ENCODE data around the gene MPHOSPH9. TPM values are rescaled to one million over a fixed set of nuclear protein-coding genes. Genes with fewer than 3 reads are reported as not detected.

The MPHOSPH9 gene
- total and polyA plus RNA-seq, 2 of the 13 experiments (the other 11 are each of a cell fraction or from before 2014, with no cell fraction given) = 20.3 to 63.4 TPM

GRCh38 chr12:123104809-123105208, 128.1 kb downstream of the MPHOSPH9 start (continued):
- no peak for TF ChIP-seq ZNF142 (CRISPR knock-in tag; IDR thresholded peaks at IDR 0.05)
- no peak for TF ChIP-seq ZNF160 (CRISPR knock-in tag; IDR thresholded peaks at IDR 0.05)
- no peak for TF ChIP-seq KDM4B (CRISPR knock-in tag; IDR thresholded peaks at IDR 0.05)
- no peak for TF ChIP-seq HOXA7 (CRISPR knock-in tag; IDR thresholded peaks at IDR 0.05)
- no peak for TF ChIP-seq PRDM10 (CRISPR knock-in tag; IDR thresholded peaks at IDR 0.05; ENCODE audit: low read depth)
- no peak for TF ChIP-seq TIGD3 (CRISPR knock-in tag; IDR thresholded peaks at IDR 0.05; ENCODE audit: borderline replicate concordance)
- TF ChIP-seq YY1 (IDR thresholded peaks at IDR 0.05; ENCODE audit: insufficient read depth, insufficient replicate concordance, low read depth, low read length) = no peak
- no peak for TF ChIP-seq ZNF292 (CRISPR knock-in tag; IDR thresholded peaks at IDR 0.05; ENCODE audit: borderline replicate concordance, low read depth)
- 0 out of 2 replicates have a peak, but pooled peaks have one; percentile 12 for TF ChIP-seq ARID5B (CRISPR knock-in tag; IDR thresholded peaks at IDR 0.05)
